Astrocyte (in vitro differentiated cells and primary cell): ENCODE data around the gene MYO3B.

Experiments
- CTCF ChIP-seq: IDR thresholded peaks from 2 replicates; pipeline ENCODE4 v1.5.1; 2011; ENCODE audit warnings: low read depth, mild to moderate bottlenecking, inconsistent platforms, low read length, moderate library complexity; ENCODE audit not compliant: insufficient read depth
- EZH2 ChIP-seq: IDR thresholded peaks from 2 replicates; pipeline ENCODE4 v1.6.1; 2012; ENCODE audit warnings: mild to moderate bottlenecking, low read length, inconsistent platforms; ENCODE audit not compliant: insufficient read depth

- TF ChIP-seq CTCF (no peak), EZH2 (no peak)
Measured at GRCh38 chr2:170196963-170197362, 19.0 kb downstream of the MYO3B start.
